ENCODE results near the gene ZNF689.
"Not testable (repeated sequence)": the region's sequence is repeated elsewhere in the genome, so short reads cannot be mapped to it uniquely, and the experiment has no call there.

Gene ZNF689

DNA sequence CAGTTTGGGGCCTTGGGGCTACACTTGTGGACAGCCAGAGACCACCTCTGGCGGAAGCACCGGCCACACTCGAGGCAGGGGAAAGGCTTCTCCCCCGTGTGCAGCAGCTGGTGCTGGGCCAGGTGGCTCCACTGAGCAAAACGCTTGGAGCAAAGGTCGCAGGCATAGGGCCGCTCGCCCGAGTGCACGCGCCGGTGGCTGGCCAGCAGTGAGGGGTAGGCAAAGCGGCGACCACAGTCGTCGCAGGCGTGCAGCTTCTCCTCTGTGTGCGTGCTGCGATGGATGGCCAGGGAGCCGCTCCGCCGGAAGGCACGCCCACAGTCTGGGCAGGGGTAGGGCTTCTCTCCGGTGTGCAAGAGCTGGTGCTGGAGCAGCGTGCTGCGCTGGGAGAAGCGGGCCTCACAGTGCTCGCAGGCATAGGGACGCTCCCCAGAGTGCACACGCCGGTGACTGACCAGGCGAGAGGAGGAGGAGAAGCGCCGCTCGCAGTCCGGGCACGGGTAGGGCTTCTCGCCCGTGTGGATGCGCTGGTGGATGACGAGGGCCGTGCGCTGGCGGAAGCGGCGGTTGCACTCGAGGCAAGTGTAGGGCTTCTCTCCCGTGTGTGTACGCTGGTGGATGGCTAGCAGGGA, 5.8 kb downstream of the ZNF689 start:
- TF ChIP-seq, protein P1, sequence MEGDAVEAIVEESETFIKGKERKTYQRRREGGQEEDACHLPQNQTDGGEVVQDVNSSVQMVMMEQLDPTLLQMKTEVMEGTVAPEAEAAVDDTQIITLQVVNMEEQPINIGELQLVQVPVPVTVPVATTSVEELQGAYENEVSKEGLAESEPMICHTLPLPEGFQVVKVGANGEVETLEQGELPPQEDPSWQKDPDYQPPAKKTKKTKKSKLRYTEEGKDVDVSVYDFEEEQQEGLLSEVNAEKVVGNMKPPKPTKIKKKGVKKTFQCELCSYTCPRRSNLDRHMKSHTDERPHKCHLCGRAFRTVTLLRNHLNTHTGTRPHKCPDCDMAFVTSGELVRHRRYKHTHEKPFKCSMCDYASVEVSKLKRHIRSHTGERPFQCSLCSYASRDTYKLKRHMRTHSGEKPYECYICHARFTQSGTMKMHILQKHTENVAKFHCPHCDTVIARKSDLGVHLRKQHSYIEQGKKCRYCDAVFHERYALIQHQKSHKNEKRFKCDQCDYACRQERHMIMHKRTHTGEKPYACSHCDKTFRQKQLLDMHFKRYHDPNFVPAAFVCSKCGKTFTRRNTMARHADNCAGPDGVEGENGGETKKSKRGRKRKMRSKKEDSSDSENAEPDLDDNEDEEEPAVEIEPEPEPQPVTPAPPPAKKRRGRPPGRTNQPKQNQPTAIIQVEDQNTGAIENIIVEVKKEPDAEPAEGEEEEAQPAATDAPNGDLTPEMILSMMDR (IDR thresholded peaks at IDR 0.05; ENCODE audit: low read depth, low read length): no peak

DNA sequence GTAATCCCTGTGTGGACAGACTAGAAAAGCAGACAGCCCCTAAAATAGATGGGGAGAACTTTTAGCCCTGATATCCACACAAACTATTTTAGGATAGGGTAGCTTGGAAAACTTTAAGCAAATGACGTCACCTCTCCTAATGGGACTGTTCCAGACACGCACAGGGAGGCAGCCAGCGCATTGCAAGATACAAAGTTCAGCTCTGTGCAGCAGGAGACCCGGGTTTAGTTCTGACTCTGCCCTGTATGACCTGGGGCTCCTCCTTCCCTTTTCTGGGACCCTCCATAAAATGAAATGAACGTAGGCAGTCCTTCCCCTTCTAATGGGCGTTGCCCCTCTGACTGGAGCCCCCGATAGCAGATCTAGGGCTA, 6.3 kb downstream of the ZNF689 start:
- no peak for DNase-seq (ENCODE audit: extremely low read depth, low read depth)
- TF ChIP-seq, protein P1 (IDR thresholded peaks at IDR 0.05; ENCODE audit: low read depth, low read length): no peak

More for the DNA sequence above, 5.8 kb downstream of the ZNF689 start:
- DNase-seq (ENCODE audit: extremely low read depth, low read depth): no peak

DNA sequence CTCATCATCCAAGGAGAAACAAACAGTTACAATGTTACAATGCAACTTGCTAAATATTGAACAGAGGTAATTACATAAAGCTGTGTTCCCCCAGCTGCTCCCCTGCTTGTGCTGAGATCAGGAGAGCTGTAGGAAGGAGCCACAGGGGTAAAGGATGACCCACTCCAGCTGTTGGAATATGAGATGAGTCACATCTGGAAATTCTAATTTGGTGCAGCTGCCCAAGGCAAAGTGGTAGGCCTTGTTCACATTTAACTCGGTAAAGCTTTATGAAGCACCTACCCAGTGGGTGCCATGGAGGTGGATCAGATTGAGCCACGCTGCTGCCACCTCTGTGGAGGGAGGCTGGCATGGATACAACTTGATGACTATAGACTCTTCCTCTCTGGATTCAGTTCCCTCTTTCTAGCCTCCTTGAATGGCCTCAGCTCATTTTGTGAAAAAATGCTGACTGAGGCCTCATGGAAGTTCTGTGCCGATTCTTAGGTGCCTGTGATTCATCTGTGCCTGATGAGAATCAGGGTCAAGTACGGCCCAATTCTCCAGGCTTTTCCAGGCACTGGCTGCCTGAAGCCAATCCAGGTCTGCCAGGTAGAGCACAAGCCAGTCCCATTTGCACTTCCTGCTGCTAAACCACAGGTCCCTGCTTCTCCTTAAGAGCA, 7.4 kb downstream of the ZNF689 start:
- TF ChIP-seq, protein P1 (IDR thresholded peaks at IDR 0.05; ENCODE audit: low read depth, low read length): no peak

DNA sequence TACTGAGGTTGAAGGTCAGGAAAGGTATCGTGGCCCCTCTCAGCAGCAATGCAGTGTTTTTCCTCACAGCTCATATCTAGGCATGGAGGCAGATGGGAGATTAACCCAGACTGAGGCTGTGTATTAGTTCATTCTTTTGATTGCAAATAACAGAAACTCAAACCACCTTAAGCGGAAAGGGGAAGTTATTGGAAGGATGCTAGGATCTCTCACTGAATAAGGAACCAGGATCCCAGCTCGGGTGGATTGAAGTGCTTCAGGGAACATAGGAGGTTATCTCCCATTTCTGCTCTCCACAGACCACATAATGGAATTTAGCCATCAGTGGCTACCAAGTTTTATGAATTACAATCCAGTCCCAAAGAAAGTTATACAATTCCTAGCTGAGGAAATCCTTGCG, 8.2 kb downstream of the ZNF689 start:
- TF ChIP-seq, protein P1 (IDR thresholded peaks at IDR 0.05; ENCODE audit: low read depth, low read length): no peak
- no peak for DNase-seq (ENCODE audit: extremely low read depth, low read depth)

More for the DNA sequence above, 7.4 kb downstream of the ZNF689 start:
- no peak for DNase-seq (ENCODE audit: extremely low read depth, low read depth)

DNA sequence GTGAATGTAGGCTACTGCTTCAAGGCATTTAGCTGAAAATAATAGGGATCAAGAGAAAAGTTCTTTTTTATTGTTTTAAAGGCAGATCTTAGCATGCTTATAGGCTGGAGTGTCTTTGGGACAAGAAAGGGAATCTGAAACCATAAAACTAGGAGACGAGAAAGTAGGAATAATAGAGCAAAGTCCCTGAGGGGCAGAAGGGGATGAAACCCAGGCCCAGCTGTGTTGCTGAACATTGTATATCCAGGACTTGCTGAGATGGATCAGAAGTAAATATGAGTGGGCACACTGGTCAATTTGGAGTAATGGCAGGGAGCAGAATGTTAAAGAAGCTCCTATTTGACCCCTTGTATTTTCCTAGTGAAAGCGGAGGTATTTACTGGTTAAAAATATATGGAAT, 9.3 kb downstream of the ZNF689 start:
- no peak for DNase-seq (ENCODE audit: extremely low read depth, low read depth)
- TF ChIP-seq, protein P1 (IDR thresholded peaks at IDR 0.05; ENCODE audit: low read depth, low read length): no peak

DNA sequence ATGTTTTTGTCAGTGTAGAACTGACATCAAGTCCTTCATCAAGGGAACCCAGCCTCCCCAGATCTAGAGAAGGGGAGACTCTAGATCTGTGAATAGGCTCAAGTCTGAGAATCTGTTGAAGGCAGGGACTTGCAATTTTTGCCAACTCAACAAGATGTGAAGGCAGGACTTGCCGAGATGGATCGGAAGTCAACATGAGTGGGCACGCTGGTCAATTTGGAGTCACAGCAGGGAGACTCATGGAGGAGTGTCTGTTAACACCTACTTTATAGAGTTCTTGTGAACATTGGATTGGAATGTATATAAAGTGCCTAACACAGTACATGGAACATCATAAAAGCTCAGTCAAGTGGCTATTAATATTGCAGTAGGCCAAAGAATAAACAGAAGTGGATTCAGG, 10.0 kb downstream of the ZNF689 start:
- DNase-seq (ENCODE audit: extremely low read depth, low read depth): no peak

DNA sequence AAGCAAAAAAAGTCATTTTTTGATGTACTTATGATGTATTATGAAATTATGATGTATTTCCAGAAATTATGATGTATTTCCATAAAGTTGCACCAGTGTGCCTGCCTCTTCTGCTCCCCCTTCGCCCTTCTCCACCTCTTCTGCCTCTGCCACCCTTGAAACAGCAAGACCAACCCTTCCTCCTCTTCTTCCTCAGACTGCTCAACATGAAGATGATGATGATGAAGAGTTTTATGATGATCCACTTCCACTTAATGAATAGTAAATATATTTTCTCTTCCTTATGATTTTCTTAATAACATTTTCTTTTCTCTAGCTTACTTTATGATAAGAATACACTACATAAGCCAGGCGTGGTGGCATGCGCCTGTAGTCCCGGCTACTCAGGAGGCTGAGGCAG, 17.3 kb downstream of the ZNF689 start:
- TF ChIP-seq, protein P1 (IDR thresholded peaks at IDR 0.05; ENCODE audit: low read depth, low read length): no peak
- DNase-seq (ENCODE audit: extremely low read depth, low read depth): no peak

More for the DNA sequence above, 10.0 kb downstream of the ZNF689 start:
- TF ChIP-seq, protein P1 (IDR thresholded peaks at IDR 0.05; ENCODE audit: low read depth, low read length): no peak

DNA sequence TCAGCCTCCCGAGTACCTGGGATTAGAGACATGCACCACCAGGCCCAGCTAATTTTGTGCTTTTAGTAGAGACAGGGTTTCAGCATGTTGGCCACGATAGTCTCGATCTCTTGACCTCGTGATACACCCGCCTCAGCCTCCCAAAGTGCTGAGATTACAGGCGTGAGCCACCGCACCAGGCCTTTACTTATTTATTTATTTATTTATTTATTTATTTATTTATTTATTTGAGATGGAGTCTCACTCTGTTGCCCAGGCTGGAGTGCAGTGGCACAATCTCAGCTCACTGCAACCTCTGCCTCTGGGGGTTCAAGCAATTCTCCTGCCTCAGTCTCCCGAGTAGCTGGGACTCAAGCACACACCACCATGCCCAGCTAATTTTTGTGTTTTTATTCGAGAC, 19.3 kb downstream of the ZNF689 start:
- not testable (repeated sequence) for DNase-seq (ENCODE audit: extremely low read depth, low read depth)

DNA sequence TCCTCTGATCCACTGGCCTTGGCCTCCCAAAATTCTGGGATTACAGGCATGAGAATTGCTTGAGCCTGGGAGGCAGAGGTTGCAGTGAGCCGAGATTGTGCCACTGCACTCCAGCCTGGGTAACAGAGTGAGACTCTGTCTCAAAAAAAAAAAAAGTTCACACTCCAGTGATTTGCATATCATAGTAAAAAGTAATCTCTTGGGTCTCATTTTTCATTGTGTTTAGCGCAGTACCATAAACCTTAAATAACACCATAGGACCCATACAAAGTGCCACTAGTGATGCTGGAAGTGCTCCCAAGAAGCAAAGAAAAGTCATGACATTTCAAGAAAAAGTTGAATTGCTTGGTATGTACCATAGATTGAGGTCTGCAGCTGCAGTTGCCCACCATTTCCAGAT, 20.6 kb downstream of the ZNF689 start:
- not testable (repeated sequence) for DNase-seq (ENCODE audit: extremely low read depth, low read depth)
